HAP-1 (cell line): ENCODE results near the gene ADCYAP1R1.

Source experiments
- DNase-seq, 2 experiments: peaks; one replicate each; pipeline ENCODE4 v3.0.0-alpha.2; 2016 to 2020; ENCODE audit warnings: low spot score in 2 of 2
- H3K27me3 ChIP-seq: fragments of 250-450 bp; sonication (Bioruptor Pico); 2 replicates; pipeline ENCODE4 v1.5.1; 2020; ENCODE audit warnings: low read depth, mild to moderate bottlenecking, moderate library complexity
- H3K36me3 ChIP-seq: fragments of 250-450 bp; sonication (Bioruptor Pico); replicated peaks from 2 replicates; pipeline ENCODE4 v1.5.1; 2020; ENCODE audit warnings: mild to moderate bottlenecking
- H3K4me1 ChIP-seq: fragments of 250-450 bp; sonication (Bioruptor Pico); 2 replicates; pipeline ENCODE4 v1.5.1; 2020; ENCODE audit warnings: mild to moderate bottlenecking
- H3K4me3 ChIP-seq: fragments of 250-450 bp; sonication (Bioruptor Pico); 2 replicates; pipeline ENCODE4 v1.5.1; 2020; ENCODE audit warnings: mild to moderate bottlenecking, moderate library complexity
- H3K9me3 ChIP-seq: fragments of 250-450 bp; sonication (Bioruptor Pico); 2 replicates; pipeline ENCODE4 v1.5.1; 2020; ENCODE audit warnings: mild to moderate bottlenecking, moderate library complexity
- in situ Hi-C: fragments of 300-500 bp; cut with MboI; formaldehyde crosslinking; loops from 3 replicates; pipeline ENCODE4 v1.14.3; 2020; ENCODE audit warnings: low sequenced_read_pairs, inconsistent platforms, mixed read lengths

ADCYAP1R1 gene

GRCh38 chr7:31094271-31094670 is 42.2 kb downstream of the ADCYAP1R1 start:
- in situ Hi-C loops = no loop called here
- no peaks in the 10 kb centered on the region for H3K9me3 ChIP-seq
- H3K4me1 ChIP-seq = no peaks in the 10 kb centered on the region
- H3K36me3 ChIP-seq = no peaks in the 10 kb centered on the region
- H3K27me3 ChIP-seq = no peaks in the 10 kb centered on the region
- no peak overlapping the region for H3K4me3 ChIP-seq
- DNase-seq = no peak

- no peaks in the 10 kb centered on the region for H3K36me3 ChIP-seq
- no peaks in the 10 kb centered on the region for H3K27me3 ChIP-seq
- no peak for DNase-seq
- no peak overlapping the region for H3K4me3 ChIP-seq
- in situ Hi-C loops = no loop called here
- H3K9me3 ChIP-seq = no peaks in the 10 kb centered on the region
- no peaks in the 10 kb centered on the region for H3K4me1 ChIP-seq
Observed at GRCh38 chr7:31095286-31096197, 43.4 kb downstream of the ADCYAP1R1 start.

GRCh38 chr7:31096198-31096876 is 44.2 kb downstream of the ADCYAP1R1 start:
- H3K27me3 ChIP-seq = no peaks in the 10 kb centered on the region
- H3K4me3 ChIP-seq = no peak overlapping the region
- no peak for DNase-seq
- H3K36me3 ChIP-seq = no peaks in the 10 kb centered on the region
- in situ Hi-C loops = no loop called here
- H3K9me3 ChIP-seq = no peaks in the 10 kb centered on the region
- no peaks in the 10 kb centered on the region for H3K4me1 ChIP-seq

GRCh38 chr7:31096877-31097258 is 44.8 kb downstream of the ADCYAP1R1 start:
- no peaks in the 10 kb centered on the region for H3K4me1 ChIP-seq
- no peaks in the 10 kb centered on the region for H3K9me3 ChIP-seq
- no peaks in the 10 kb centered on the region for H3K36me3 ChIP-seq
- H3K4me3 ChIP-seq = no peak overlapping the region
- no peaks in the 10 kb centered on the region for H3K27me3 ChIP-seq
- in situ Hi-C loops = no loop called here
- no peak for DNase-seq

GRCh38 chr7:31098642-31099360 is 46.7 kb downstream of the ADCYAP1R1 start:
- H3K36me3 ChIP-seq = no peaks in the 10 kb centered on the region
- in situ Hi-C loops = no loop called here
- no peaks in the 10 kb centered on the region for H3K4me1 ChIP-seq
- H3K9me3 ChIP-seq = no peaks in the 10 kb centered on the region
- no peak overlapping the region for H3K4me3 ChIP-seq
- no peaks in the 10 kb centered on the region for H3K27me3 ChIP-seq
- no peak for DNase-seq

GRCh38 chr7:31099451-31100444 is 47.6 kb downstream of the ADCYAP1R1 start:
- Histone ChIP-seq H3K9me3 (no peaks in the 10 kb centered on the region), H3K36me3 (no peaks in the 10 kb centered on the region), H3K4me3 (no peak overlapping the region), H3K4me1 (no peaks in the 10 kb centered on the region), H3K27me3 (no peaks in the 10 kb centered on the region)
- in situ Hi-C loops = no loop called here
- DNase-seq = no peak

- Histone ChIP-seq H3K4me1 (no peaks in the 10 kb centered on the region), H3K27me3 (no peaks in the 10 kb centered on the region), H3K9me3 (no peaks in the 10 kb centered on the region), H3K36me3 (no peaks in the 10 kb centered on the region), H3K4me3 (no peak overlapping the region)
- in situ Hi-C loops = no loop called here
- DNase-seq = no peak
Observed at GRCh38 chr7:31100445-31100844, 48.3 kb downstream of the ADCYAP1R1 start.

GRCh38 chr7:31100871-31101270 is 48.8 kb downstream of the ADCYAP1R1 start:
- DNase-seq = no peak
- Histone ChIP-seq H3K36me3 (no peaks in the 10 kb centered on the region), H3K4me1 (no peaks in the 10 kb centered on the region), H3K9me3 (no peaks in the 10 kb centered on the region), H3K27me3 (no peaks in the 10 kb centered on the region), H3K4me3 (no peak overlapping the region)
- in situ Hi-C loops = no loop called here

GRCh38 chr7:31101544-31101943 is 49.4 kb downstream of the ADCYAP1R1 start:
- H3K27me3 ChIP-seq = no peaks in the 10 kb centered on the region
- in situ Hi-C loops = no loop called here

GRCh38 chr7:31102151-31102972 is 50.3 kb downstream of the ADCYAP1R1 start:
- H3K9me3 ChIP-seq = no peaks in the 10 kb centered on the region
- H3K4me1 ChIP-seq = no peaks in the 10 kb centered on the region
- no peaks in the 10 kb centered on the region for H3K27me3 ChIP-seq
- no peak for DNase-seq
- no peak overlapping the region for H3K4me3 ChIP-seq
- no peaks in the 10 kb centered on the region for H3K36me3 ChIP-seq
- in situ Hi-C loops = no loop called here

More at GRCh38 chr7:31101544-31101943, 49.4 kb downstream of the ADCYAP1R1 start:
- H3K4me1 ChIP-seq = no peaks in the 10 kb centered on the region
- no peaks in the 10 kb centered on the region for H3K9me3 ChIP-seq
- no peak overlapping the region for H3K4me3 ChIP-seq
- no peak for DNase-seq
- no peaks in the 10 kb centered on the region for H3K36me3 ChIP-seq

- Histone ChIP-seq H3K4me1 (no peaks in the 10 kb centered on the region), H3K27me3 (no peaks in the 10 kb centered on the region)
- in situ Hi-C loops = no loop called here
Observed at GRCh38 chr7:31102973-31103850, 51.1 kb downstream of the ADCYAP1R1 start.

More at GRCh38 chr7:31102973-31103850, 51.1 kb downstream of the ADCYAP1R1 start:
- Histone ChIP-seq H3K9me3 (no peaks in the 10 kb centered on the region), H3K4me3 (no peak overlapping the region), H3K36me3 (no peaks in the 10 kb centered on the region)
- no peak for DNase-seq
